ENCODE measurements around the gene SERPINF2.
"Not testable (repeated sequence)": the region's sequence is repeated elsewhere in the genome, so short reads cannot be mapped to it uniquely, and the experiment has no call there.

Gene SERPINF2

DNA sequence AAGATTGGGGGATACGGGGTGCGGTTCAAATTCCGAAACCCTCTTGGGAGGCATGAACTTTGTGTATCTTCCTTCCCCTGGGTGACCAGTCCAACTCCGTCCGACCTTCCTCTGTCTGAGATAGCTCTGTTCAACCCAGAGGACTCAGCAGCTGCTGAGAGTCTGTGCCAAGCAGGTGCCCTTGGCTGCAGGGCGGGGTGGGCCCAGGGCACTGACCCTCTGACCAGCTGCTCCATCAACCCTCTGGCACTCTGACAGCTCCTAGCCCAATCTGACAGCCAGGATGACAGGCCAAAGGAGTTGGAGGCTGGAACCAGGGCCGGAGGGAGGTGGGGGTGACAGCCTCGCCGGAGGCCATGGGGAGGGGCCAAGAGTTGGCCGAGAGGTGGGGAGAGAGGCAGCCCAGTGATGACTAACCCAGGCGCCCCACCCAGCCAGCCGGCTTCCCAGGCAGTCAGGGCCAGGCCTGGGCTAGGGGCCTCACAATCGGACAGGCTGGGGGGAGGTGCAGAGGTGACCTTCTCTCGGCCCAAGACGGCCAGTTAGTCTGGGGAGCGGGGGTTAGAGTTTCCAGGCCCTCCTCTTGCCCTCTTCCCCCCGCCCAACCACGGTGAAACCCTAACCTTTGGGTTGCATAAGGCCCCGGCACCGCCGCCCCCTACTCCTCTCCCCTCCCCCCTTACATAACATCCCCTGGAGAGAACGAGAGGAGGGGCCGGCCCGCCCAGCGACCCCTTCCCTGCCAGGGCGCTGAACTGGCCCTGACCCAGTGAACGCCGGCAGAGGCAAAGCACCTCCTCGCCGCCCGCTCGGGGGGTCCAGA is 27.5 kb upstream of the SERPINF2 start:
- peak overlapping the region; percentile 69 for H3K4me3 ChIP-seq (ENCODE audit: low read length)
- no peak for DNase-seq (ENCODE audit: low read depth, low spot score)

DNA sequence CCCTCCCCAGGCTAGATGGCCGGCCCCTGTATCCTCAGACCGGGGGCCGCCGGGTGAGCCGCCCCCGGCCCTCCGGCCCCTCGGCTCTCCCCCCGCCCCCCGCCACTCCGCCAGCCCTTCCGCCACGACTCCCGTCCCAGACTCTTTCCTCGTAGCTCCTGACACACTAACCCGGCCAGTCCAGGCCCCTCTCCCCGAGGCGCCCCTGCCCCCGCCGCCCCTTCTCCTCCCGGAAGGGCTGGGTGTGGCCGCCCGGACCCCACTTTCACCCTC is 26.9 kb upstream of the SERPINF2 start:
- DNase-seq (ENCODE audit: low read depth, low spot score) = no peak
- peak overlapping the region; percentile 69 for H3K4me3 ChIP-seq (ENCODE audit: low read length)

- peak overlapping the region; percentile 88 for H3K4me3 ChIP-seq (ENCODE audit: low read length)
- DNase-seq (ENCODE audit: low read depth, low spot score) = peak; percentile 100
These were observed 26.4 kb upstream of the SERPINF2 start for GRCh38 chr17:1716076-1716911.

GRCh38 chr17:1716912-1717695 is 25.6 kb upstream of the SERPINF2 start:
- H3K4me3 ChIP-seq (ENCODE audit: low read length) = peak overlapping the region; percentile 88
- DNase-seq (ENCODE audit: low read depth, low spot score) = peak; percentile 97

GRCh38 chr17:1718362-1719165 is 24.1 kb upstream of the SERPINF2 start:
- DNase-seq (ENCODE audit: low read depth, low spot score) = no peak
- no peak overlapping the region for H3K4me3 ChIP-seq (ENCODE audit: low read length)

GRCh38 chr17:1720856-1721386 is 21.8 kb upstream of the SERPINF2 start:
- peak; percentile 77 for DNase-seq (ENCODE audit: low read depth, low spot score)
- H3K4me3 ChIP-seq (ENCODE audit: low read length) = peak overlapping the region; percentile 23

GRCh38 chr17:1722022-1722421 is 20.6 kb upstream of the SERPINF2 start:
- DNase-seq (ENCODE audit: low read depth, low spot score); H3K4me3 ChIP-seq (ENCODE audit: low read length): not testable (repeated sequence)

- peak within 1 kb of the TSS; percentile 58 for H3K4me3 ChIP-seq (ENCODE audit: low read length)
- DNase-seq (ENCODE audit: low read depth, low spot score) = peak; percentile 78
These were observed 18.3 kb upstream of the SERPINF2 start, which contains the start of gene WDR81 for GRCh38 chr17:1724351-1724868. WDR81 (plus strand) TSS chr17:1724704; CDS start chr17:1724960, 256 bp downstream.

DNA sequence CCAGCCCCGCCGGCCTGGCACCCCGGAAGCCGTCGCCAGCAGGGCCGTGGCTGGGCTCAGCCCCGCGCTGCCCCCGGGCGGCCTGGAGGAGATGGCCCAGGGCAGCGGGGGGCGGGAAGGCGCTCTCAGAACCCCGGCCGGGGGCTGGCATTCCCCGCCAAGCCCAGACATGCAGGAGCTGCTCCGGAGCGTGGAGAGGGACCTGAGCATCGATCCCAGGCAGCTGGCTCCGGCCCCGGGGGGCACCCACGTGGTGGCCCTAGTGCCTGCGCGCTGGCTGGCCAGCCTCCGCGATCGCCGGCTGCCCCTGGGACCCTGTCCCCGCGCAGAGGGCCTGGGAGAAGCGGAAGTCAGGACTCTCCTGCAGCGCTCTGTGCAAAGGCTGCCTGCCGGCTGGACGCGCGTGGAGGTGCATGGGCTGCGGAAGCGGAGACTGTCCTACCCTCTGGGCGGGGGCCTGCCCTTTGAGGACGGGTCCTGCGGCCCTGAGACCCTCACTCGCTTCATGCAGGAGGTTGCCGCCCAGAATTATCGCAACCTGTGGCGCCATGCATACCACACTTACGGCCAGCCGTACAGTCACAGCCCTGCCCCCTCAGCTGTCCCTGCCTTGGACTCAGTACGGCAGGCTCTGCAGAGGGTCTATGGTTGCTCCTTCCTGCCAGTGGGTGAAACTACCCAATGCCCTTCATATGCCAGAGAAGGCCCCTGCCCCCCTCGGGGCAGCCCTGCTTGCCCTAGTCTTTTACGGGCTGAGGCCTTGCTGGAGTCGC is 17.6 kb upstream of the SERPINF2 start:
- no peak for DNase-seq (ENCODE audit: low read depth, low spot score)
- peak overlapping the region; percentile 58 for H3K4me3 ChIP-seq (ENCODE audit: low read length)

DNA sequence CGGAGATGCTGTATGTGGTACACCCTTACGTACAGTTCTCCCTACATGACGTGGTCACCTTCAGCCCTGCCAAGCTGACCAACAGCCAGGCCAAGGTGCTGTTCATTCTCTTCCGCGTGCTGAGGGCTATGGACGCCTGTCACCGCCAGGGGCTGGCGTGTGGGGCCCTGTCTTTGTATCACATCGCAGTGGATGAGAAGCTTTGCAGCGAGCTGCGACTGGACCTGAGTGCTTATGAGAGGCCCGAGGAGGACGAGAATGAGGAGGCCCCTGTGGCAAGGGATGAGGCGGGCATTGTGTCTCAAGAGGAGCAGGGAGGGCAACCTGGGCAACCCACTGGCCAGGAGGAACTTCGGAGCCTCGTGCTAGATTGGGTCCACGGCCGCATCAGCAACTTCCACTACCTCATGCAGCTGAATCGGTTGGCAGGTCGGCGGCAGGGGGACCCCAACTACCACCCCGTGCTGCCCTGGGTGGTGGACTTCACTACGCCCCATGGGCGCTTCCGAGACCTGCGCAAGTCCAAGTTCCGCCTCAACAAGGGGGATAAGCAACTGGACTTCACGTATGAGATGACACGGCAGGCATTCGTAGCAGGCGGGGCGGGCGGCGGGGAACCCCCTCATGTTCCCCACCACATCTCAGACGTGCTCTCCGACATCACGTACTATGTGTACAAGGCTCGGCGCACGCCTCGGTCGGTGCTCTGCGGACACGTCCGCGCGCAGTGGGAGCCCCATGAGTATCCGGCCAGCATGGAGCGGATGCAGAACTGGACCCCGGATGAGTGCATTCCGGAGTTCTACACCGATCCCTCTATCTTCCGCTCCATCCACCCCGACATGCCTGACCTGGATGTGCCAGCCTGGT is 16.8 kb upstream of the SERPINF2 start:
- no peak overlapping the region for H3K4me3 ChIP-seq (ENCODE audit: low read length)
- no peak for DNase-seq (ENCODE audit: low read depth, low spot score)

- no peak overlapping the region for H3K4me3 ChIP-seq (ENCODE audit: low read length)
- DNase-seq (ENCODE audit: low read depth, low spot score) = no peak
These were observed 15.9 kb upstream of the SERPINF2 start for GRCh38 chr17:1726626-1727257.

DNA sequence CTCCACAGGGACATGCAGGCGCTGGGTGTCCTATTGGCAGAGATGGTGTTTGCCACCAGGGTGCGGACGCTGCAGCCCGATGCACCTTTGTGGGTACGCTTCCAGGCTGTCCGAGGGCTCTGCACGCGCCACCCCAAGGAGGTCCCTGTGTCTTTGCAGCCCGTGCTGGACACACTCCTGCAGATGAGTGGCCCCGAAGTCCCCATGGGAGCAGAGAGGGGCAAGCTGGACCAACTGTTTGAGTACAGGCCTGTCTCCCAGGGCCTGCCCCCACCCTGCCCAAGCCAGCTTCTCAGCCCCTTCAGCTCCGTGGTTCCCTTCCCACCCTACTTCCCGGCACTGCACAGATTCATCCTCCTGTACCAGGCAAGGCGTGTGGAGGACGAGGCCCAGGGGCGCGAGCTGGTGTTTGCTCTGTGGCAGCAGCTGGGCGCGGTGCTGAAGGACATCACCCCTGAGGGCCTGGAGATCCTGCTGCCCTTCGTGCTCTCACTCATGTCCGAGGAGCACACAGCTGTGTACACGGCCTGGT is 15.3 kb upstream of the SERPINF2 start:
- no peak for DNase-seq (ENCODE audit: low read depth, low spot score)
- no peak overlapping the region for H3K4me3 ChIP-seq (ENCODE audit: low read length)

GRCh38 chr17:1727876-1728630 is 14.6 kb upstream of the SERPINF2 start:
- no peak for DNase-seq (ENCODE audit: low read depth, low spot score)
- H3K4me3 ChIP-seq (ENCODE audit: low read length) = no peak overlapping the region

GRCh38 chr17:1729966-1730325 is 12.7 kb upstream of the SERPINF2 start:
- DNase-seq (ENCODE audit: low read depth, low spot score) = no peak
- no peak overlapping the region for H3K4me3 ChIP-seq (ENCODE audit: low read length)

DNA sequence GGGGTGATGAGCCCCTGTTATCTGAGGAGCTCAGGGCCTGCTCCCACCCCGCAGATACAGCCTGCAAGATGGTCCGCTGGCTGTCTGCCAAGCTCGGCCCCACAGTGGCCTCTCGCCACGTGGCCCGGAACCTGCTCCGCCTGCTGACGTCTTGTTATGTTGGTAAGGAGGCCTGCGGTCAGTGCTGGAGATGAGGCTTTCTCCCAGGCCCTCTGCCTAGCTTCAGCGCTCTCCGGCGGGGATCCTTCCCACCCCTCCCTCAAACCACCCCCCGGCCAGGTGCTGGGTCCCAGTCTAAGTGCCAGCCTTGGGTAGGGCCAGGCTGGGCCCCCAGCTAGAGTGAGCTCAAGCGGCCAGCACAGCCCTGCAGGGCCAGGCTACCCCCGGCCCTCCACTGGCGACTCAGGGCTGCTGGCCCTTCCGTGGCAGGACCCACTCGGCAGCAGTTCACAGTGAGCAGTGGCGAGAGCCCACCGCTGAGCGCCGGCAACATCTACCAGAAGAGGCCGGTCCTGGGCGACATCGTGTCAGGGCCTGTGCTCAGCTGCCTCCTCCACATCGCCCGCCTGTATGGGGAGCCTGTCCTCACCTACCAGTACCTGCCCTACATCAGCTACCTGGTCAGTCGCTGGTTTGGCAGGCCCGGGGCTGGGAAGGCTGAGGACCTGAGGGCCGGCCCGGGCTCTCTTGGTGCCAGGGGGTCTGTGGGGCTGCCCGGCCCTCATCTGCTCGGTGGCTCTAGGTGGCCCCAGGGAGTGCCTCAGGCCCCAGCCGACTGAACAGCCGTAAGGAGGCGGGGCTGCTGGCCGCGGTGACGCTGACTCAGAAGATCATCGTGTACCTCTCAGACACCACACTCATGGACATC is 12.1 kb upstream of the SERPINF2 start:
- no peak for DNase-seq (ENCODE audit: low read depth, low spot score)
- H3K4me3 ChIP-seq (ENCODE audit: low read length) = no peak overlapping the region
